SK-N-SH (cell line): ENCODE data around the gene TP73.

Experiments
- CHD2 ChIP-seq: fragments of 150-350 bp; IDR thresholded peaks from 2 replicates; pipeline ENCODE4 v1.6.1; 2018; ENCODE audit warnings: low read length; ENCODE audit not compliant: partially characterized antibody
- EP300 ChIP-seq, 2 experiments: IDR thresholded peaks; 2 replicates each; pipeline versions ENCODE4 v1.4.0 to v1.6.1; 2012; ENCODE audit warnings: borderline replicate concordance in 1 of 2, low read depth in 1 of 2, low read length in 1 of 2
- EZH2phosphoT487 ChIP-seq: fragments of 200-600 bp; sonication (generic); IDR thresholded peaks from 2 replicates; pipeline ENCODE4 v1.6.1; 2017; ENCODE audit warnings: low read depth, mixed run types, mild to moderate bottlenecking, antibody characterized with exemption, moderate library complexity, borderline replicate concordance
- FOSL2 ChIP-seq: IDR thresholded peaks from 2 replicates; pipeline ENCODE4 v1.4.0; 2012; ENCODE audit warnings: low read depth, mild to moderate bottlenecking, moderate library complexity, borderline replicate concordance
- JUND ChIP-seq: IDR thresholded peaks from 2 replicates; pipeline ENCODE4 v1.4.0; 2012
- MXI1 ChIP-seq: IDR thresholded peaks from 2 replicates; pipeline ENCODE4 v1.6.1; 2012; ENCODE audit warnings: mild to moderate bottlenecking, low read depth, low read length, improper control_type of control experiment
- POLR2AphosphoS5 ChIP-seq: IDR thresholded peaks from 2 replicates; pipeline ENCODE4 v1.6.1; 2012; ENCODE audit warnings: low read depth, low read length
- RCOR1 ChIP-seq: fragments of 150-350 bp; IDR thresholded peaks from 2 replicates; pipeline ENCODE4 v1.6.1; 2017; ENCODE audit warnings: antibody characterized with exemption, low read length
- SIN3A ChIP-seq: IDR thresholded peaks from 2 replicates; pipeline ENCODE4 v1.6.1; 2012; ENCODE audit warnings: low read depth, mild to moderate bottlenecking, low read length, moderate library complexity, borderline replicate concordance
- TAF1 ChIP-seq: IDR thresholded peaks from 2 replicates; pipeline ENCODE4 v1.6.1; 2012; ENCODE audit warnings: low read depth, mild to moderate bottlenecking, low read length, moderate library complexity, borderline replicate concordance
- YY1 ChIP-seq: IDR thresholded peaks from 2 replicates; pipeline ENCODE4 v1.4.0; 2012; ENCODE audit warnings: low read depth, mild to moderate bottlenecking
- TF ChIP-seq, protein P1 (sequence below): fragments of 200-600 bp; sonication (generic); IDR thresholded peaks from 2 replicates; pipeline ENCODE4 v1.6.1; 2017; ENCODE audit warnings: antibody characterized with exemption, mild to moderate bottlenecking, moderate library complexity
- TF ChIP-seq, protein P2 (sequence below): IDR thresholded peaks from 2 replicates; pipeline ENCODE4 v1.4.0; 2012; ENCODE audit warnings: low read depth
- TF ChIP-seq, protein P3 (sequence below): IDR thresholded peaks from 2 replicates; pipeline ENCODE4 v1.6.1; 2012; ENCODE audit warnings: mild to moderate bottlenecking, low read depth, low read length, moderate library complexity

GRCh38 chr1:3657578-3658230 lies 5.4 kb downstream of the TP73 start:
- TF ChIP-seq EP300 (IDR thresholded peaks at IDR 0.05; ENCODE audit: borderline replicate concordance in 1 of 2, low read depth in 1 of 2, low read length in 1 of 2) = no peak
- TF ChIP-seq, protein P1, sequence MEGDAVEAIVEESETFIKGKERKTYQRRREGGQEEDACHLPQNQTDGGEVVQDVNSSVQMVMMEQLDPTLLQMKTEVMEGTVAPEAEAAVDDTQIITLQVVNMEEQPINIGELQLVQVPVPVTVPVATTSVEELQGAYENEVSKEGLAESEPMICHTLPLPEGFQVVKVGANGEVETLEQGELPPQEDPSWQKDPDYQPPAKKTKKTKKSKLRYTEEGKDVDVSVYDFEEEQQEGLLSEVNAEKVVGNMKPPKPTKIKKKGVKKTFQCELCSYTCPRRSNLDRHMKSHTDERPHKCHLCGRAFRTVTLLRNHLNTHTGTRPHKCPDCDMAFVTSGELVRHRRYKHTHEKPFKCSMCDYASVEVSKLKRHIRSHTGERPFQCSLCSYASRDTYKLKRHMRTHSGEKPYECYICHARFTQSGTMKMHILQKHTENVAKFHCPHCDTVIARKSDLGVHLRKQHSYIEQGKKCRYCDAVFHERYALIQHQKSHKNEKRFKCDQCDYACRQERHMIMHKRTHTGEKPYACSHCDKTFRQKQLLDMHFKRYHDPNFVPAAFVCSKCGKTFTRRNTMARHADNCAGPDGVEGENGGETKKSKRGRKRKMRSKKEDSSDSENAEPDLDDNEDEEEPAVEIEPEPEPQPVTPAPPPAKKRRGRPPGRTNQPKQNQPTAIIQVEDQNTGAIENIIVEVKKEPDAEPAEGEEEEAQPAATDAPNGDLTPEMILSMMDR = no peak
- no peak for TF ChIP-seq CHD2
- no peak for TF ChIP-seq RCOR1
- no peak for TF ChIP-seq FOSL2
- no peak for TF ChIP-seq POLR2AphosphoS5
- TF ChIP-seq TAF1 = no peak
- no peak for TF ChIP-seq MXI1
- no peak for TF ChIP-seq JUND
- TF ChIP-seq, protein P2, sequence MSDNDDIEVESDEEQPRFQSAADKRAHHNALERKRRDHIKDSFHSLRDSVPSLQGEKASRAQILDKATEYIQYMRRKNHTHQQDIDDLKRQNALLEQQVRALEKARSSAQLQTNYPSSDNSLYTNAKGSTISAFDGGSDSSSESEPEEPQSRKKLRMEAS = no peak
- TF ChIP-seq YY1 = no peak
- TF ChIP-seq, protein P3, sequence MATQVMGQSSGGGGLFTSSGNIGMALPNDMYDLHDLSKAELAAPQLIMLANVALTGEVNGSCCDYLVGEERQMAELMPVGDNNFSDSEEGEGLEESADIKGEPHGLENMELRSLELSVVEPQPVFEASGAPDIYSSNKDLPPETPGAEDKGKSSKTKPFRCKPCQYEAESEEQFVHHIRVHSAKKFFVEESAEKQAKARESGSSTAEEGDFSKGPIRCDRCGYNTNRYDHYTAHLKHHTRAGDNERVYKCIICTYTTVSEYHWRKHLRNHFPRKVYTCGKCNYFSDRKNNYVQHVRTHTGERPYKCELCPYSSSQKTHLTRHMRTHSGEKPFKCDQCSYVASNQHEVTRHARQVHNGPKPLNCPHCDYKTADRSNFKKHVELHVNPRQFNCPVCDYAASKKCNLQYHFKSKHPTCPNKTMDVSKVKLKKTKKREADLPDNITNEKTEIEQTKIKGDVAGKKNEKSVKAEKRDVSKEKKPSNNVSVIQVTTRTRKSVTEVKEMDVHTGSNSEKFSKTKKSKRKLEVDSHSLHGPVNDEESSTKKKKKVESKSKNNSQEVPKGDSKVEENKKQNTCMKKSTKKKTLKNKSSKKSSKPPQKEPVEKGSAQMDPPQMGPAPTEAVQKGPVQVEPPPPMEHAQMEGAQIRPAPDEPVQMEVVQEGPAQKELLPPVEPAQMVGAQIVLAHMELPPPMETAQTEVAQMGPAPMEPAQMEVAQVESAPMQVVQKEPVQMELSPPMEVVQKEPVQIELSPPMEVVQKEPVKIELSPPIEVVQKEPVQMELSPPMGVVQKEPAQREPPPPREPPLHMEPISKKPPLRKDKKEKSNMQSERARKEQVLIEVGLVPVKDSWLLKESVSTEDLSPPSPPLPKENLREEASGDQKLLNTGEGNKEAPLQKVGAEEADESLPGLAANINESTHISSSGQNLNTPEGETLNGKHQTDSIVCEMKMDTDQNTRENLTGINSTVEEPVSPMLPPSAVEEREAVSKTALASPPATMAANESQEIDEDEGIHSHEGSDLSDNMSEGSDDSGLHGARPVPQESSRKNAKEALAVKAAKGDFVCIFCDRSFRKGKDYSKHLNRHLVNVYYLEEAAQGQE = no peak
- no peak for TF ChIP-seq SIN3A
- TF ChIP-seq EZH2phosphoT487 = no peak
